Measurements from ENCODE around the gene TNFRSF4. TPM values are rescaled to one million over a fixed set of nuclear protein-coding genes. Genes with fewer than 3 reads are reported as not detected.

TNFRSF4 gene
- total RNA-seq, 1 donor from 2014 or later, result 0.19 TPM

GRCh38 chr1:1220197-1220596 is 6.2 kb upstream of the TNFRSF4 start:
- H3K4me3 Mint-ChIP-seq (ENCODE audit: unreplicated experiment), result no peak overlapping the region
- no peaks in the 10 kb centered on the region for H3K27me3 Mint-ChIP-seq (ENCODE audit: unreplicated experiment)
- no peak overlapping the region for H3K27ac Mint-ChIP-seq (ENCODE audit: unreplicated experiment)
- no peak for DNase-seq (ENCODE audit: extremely low spot score, unreplicated experiment)
- no peak for TF ChIP-seq CTCF (IDR thresholded peaks at IDR 0.05)
- H3K9me3 Mint-ChIP-seq (ENCODE audit: unreplicated experiment), result no peaks in the 10 kb centered on the region
- H3K36me3 Mint-ChIP-seq (ENCODE audit: unreplicated experiment), result peaks cover 27% of the 10 kb centered on the region
- peaks cover 11% of the 10 kb centered on the region for H3K4me1 Mint-ChIP-seq (ENCODE audit: unreplicated experiment)

GRCh38 chr1:1219341-1219740 is 5.4 kb upstream of the TNFRSF4 start:
- no peak overlapping the region for H3K27ac Mint-ChIP-seq (ENCODE audit: unreplicated experiment)
- H3K9me3 Mint-ChIP-seq (ENCODE audit: unreplicated experiment), result no peaks in the 10 kb centered on the region
- peaks cover 25% of the 10 kb centered on the region for H3K36me3 Mint-ChIP-seq (ENCODE audit: unreplicated experiment)
- no peak overlapping the region for H3K4me3 Mint-ChIP-seq (ENCODE audit: unreplicated experiment)
- H3K27me3 Mint-ChIP-seq (ENCODE audit: unreplicated experiment), result no peaks in the 10 kb centered on the region
- peaks cover 19% of the 10 kb centered on the region for H3K4me1 Mint-ChIP-seq (ENCODE audit: unreplicated experiment)
- DNase-seq (ENCODE audit: extremely low spot score, unreplicated experiment), result no peak
- TF ChIP-seq CTCF (IDR thresholded peaks at IDR 0.05), result no peak

- Mint-ChIP-seq H3K27ac (ENCODE audit: unreplicated experiment) (no peak overlapping the region), H3K9me3 (ENCODE audit: unreplicated experiment) (no peaks in the 10 kb centered on the region), H3K4me1 (ENCODE audit: unreplicated experiment) (peaks cover 19% of the 10 kb centered on the region), H3K4me3 (ENCODE audit: unreplicated experiment) (no peak overlapping the region), H3K36me3 (ENCODE audit: unreplicated experiment) (peaks cover 24% of the 10 kb centered on the region), H3K27me3 (ENCODE audit: unreplicated experiment) (no peaks in the 10 kb centered on the region)
- no peak for TF ChIP-seq CTCF (IDR thresholded peaks at IDR 0.05)
- DNase-seq (ENCODE audit: extremely low spot score, unreplicated experiment), result no peak
Measured at GRCh38 chr1:1218524-1219200, 4.7 kb upstream of the TNFRSF4 start.

- peaks cover 19% of the 10 kb centered on the region for H3K4me1 Mint-ChIP-seq (ENCODE audit: unreplicated experiment)
- H3K36me3 Mint-ChIP-seq (ENCODE audit: unreplicated experiment), result peaks cover 17% of the 10 kb centered on the region
- H3K27ac Mint-ChIP-seq (ENCODE audit: unreplicated experiment), result peak overlapping the region; percentile 14
Measured at GRCh38 chr1:1217621-1218523, 3.9 kb upstream of the TNFRSF4 start.

More at GRCh38 chr1:1217621-1218523, 3.9 kb upstream of the TNFRSF4 start:
- Mint-ChIP-seq H3K9me3 (ENCODE audit: unreplicated experiment) (no peaks in the 10 kb centered on the region), H3K4me3 (ENCODE audit: unreplicated experiment) (no peak overlapping the region), H3K27me3 (ENCODE audit: unreplicated experiment) (no peaks in the 10 kb centered on the region)
- no peak for TF ChIP-seq CTCF (IDR thresholded peaks at IDR 0.05)
- DNase-seq (ENCODE audit: extremely low spot score, unreplicated experiment), result no peak

Data from osteocyte (in vitro differentiated cells).